NT2/D1 (cell line): ENCODE measurements around the gene MRPS2.

Source experiments
- DNase-seq: peaks from one replicate; pipeline ENCODE4 v3.0.0-alpha.2; 2011; ENCODE audit warnings: low read depth, low spot score
- H3K27me3 ChIP-seq: 2 replicates; pipeline ENCODE4 v1.6.0; 2011; ENCODE audit warnings: mild to moderate bottlenecking; ENCODE audit not compliant: insufficient read length, insufficient read depth
- H3K36me3 ChIP-seq: 2 replicates; pipeline ENCODE4 v1.6.1; 2011; ENCODE audit warnings: mild to moderate bottlenecking, low read length, mixed read lengths; ENCODE audit not compliant: insufficient read depth, insufficient read length
- H3K4me1 ChIP-seq: 2 replicates; pipeline ENCODE4 v1.5.1; 2011; ENCODE audit not compliant: insufficient read depth, insufficient read length
- H3K4me3 ChIP-seq: 2 replicates; pipeline ENCODE4 v1.5.1; 2011; ENCODE audit warnings: low read depth; ENCODE audit not compliant: insufficient read length
- H3K9ac ChIP-seq: 2 replicates; pipeline ENCODE4 v1.6.0; 2011; ENCODE audit warnings: low read depth; ENCODE audit not compliant: insufficient read length
- H3K9me3 ChIP-seq: 2 replicates; pipeline ENCODE4 v1.5.1; 2011; ENCODE audit warnings: mild to moderate bottlenecking, low read length; ENCODE audit not compliant: insufficient read depth
- SUZ12 ChIP-seq: IDR thresholded peaks from 2 replicates; pipeline ENCODE4 v1.6.1; 2011; ENCODE audit not compliant: insufficient read length, insufficient read depth; ENCODE audit errors: extremely low read depth
- YY1 ChIP-seq: IDR thresholded peaks from 2 replicates; pipeline ENCODE4 v1.6.1; 2011; ENCODE audit not compliant: insufficient read length, insufficient read depth
- ZNF274 ChIP-seq: IDR thresholded peaks from 2 replicates; pipeline ENCODE4 v1.6.1; 2011; ENCODE audit warnings: mild to moderate bottlenecking, low read depth, low read length

Gene MRPS2

GRCh38 chr9:135522137-135522877, 21.8 kb downstream of the MRPS2 start:
- no peaks in the 10 kb centered on the region for H3K9me3 ChIP-seq
- no peaks in the 10 kb centered on the region for H3K27me3 ChIP-seq
- TF ChIP-seq YY1 (no peak), ZNF274 (no peak), SUZ12 (no peak)
- peaks cover 25% of the 10 kb centered on the region for H3K4me1 ChIP-seq
- no peak overlapping the region for H3K4me3 ChIP-seq
- DNase-seq, result no peak
- no peaks in the 10 kb centered on the region for H3K36me3 ChIP-seq
- no peak overlapping the region for H3K9ac ChIP-seq

- DNase-seq, result no peak
- TF ChIP-seq SUZ12, result no peak
- TF ChIP-seq ZNF274, result no peak
- no peak for TF ChIP-seq YY1
- no peaks in the 10 kb centered on the region for H3K36me3 ChIP-seq
- peaks cover 25% of the 10 kb centered on the region for H3K4me1 ChIP-seq
- no peaks in the 10 kb centered on the region for H3K27me3 ChIP-seq
- H3K4me3 ChIP-seq, result no peak overlapping the region
- H3K9ac ChIP-seq, result no peak overlapping the region
- no peaks in the 10 kb centered on the region for H3K9me3 ChIP-seq
These were observed 22.4 kb downstream of the MRPS2 start for GRCh38 chr9:135522931-135523330.

- no peak for TF ChIP-seq SUZ12
- TF ChIP-seq ZNF274, result no peak
- no peak for TF ChIP-seq YY1
- H3K36me3 ChIP-seq, result no peaks in the 10 kb centered on the region
- H3K27me3 ChIP-seq, result no peaks in the 10 kb centered on the region
- H3K9ac ChIP-seq, result no peak overlapping the region
- DNase-seq, result no peak
- peaks cover 25% of the 10 kb centered on the region for H3K4me1 ChIP-seq
- no peak overlapping the region for H3K4me3 ChIP-seq
- no peaks in the 10 kb centered on the region for H3K9me3 ChIP-seq
These were observed 23.1 kb downstream of the MRPS2 start for GRCh38 chr9:135523521-135524129.

DNA sequence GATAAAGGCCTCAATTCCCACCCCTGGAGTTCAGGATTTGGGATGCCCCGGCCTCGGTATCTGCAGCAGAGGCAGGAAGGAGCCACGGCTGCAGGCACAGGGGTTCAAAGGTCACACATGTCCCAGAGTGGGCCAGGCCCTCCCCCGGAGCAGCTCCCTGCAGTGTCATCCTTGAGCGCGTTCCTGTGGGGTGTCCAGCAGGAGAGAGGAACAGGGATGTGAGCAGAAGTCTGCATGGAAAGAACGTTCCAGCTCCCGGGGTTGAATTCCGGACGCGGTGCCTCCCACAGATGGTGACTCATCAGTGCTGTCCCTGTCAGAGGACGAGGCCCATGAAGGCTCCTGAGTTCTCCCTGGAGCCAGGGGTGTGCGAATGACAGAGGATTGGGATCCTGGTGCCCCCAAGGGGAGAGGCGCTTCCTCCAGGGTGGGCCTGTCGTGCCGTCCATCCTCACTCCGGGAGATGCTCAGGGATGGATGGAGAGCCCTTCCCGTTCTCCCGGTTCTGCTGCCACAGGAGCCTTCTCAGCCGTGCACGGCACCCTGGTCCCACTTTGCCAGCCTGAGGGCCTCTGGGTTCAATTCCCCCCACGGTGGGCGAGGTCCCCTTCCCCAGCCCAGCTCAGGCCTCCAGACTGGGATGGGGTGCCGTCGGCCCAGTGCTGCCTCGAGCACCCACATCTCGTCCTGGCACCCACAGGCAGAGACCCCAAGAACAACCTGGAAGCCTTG, 23.8 kb downstream of the MRPS2 start:
- no peaks in the 10 kb centered on the region for H3K36me3 ChIP-seq
- TF ChIP-seq ZNF274 (no peak), SUZ12 (no peak), YY1 (no peak)

GRCh38 chr9:135525241-135526088, 25.0 kb downstream of the MRPS2 start:
- DNase-seq, result no peak
- Histone ChIP-seq H3K4me1 (peaks cover 25% of the 10 kb centered on the region), H3K9me3 (no peaks in the 10 kb centered on the region), H3K9ac (no peak overlapping the region), H3K27me3 (no peaks in the 10 kb centered on the region), H3K4me3 (no peak overlapping the region), H3K36me3 (no peaks in the 10 kb centered on the region)
- TF ChIP-seq ZNF274 (no peak), YY1 (no peak), SUZ12 (no peak)

More for the DNA sequence above, 23.8 kb downstream of the MRPS2 start:
- H3K9me3 ChIP-seq, result no peaks in the 10 kb centered on the region
- peaks cover 25% of the 10 kb centered on the region for H3K4me1 ChIP-seq
- H3K9ac ChIP-seq, result no peak overlapping the region
- DNase-seq, result no peak
- no peaks in the 10 kb centered on the region for H3K27me3 ChIP-seq
- no peak overlapping the region for H3K4me3 ChIP-seq

DNA sequence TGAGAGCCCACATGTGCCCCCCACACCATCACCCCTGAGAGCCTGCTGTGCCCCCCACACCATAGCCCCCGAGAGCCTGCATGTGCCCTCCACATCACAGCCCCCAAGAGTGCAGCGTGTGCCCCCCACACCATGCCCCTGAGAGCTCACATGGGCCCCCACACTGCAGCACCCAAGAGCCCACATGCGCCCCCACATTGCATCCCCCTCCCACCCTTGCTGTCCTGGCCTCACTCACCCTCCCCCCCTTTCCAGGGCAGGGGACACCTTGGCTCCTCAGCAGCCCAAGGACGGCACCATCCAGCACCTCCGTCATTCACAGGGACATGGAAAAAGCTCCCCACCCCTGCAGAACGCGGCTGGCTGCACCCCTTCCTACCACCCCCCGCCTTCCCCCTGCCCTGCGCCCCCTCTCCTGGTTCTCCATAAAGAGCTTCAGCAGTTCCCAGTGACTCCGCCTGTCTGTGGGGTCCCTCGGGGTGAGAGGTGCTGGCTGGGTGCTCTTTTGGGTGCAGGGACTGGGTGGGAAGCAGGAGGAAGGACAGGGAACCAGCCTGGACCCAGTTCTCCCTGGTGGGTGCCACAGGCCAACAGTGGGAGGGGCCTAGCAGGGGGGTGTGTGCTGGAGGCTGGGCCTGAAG, 25.7 kb downstream of the MRPS2 start:
- no peak for TF ChIP-seq SUZ12
- TF ChIP-seq ZNF274, result no peak
- no peak for TF ChIP-seq YY1
- Histone ChIP-seq H3K9ac (peak overlapping the region; percentile 44), H3K9me3 (no peaks in the 10 kb centered on the region), H3K27me3 (no peaks in the 10 kb centered on the region), H3K36me3 (no peaks in the 10 kb centered on the region), H3K4me1 (peaks cover 25% of the 10 kb centered on the region), H3K4me3 (no peak overlapping the region)
- DNase-seq, result no peak
